Activated naive CD4-positive, alpha-beta T cell (primary cell): ENCODE measurements around the gene CACYBP.

ENCODE experiments used
- DNase-seq, 4 experiments: peaks; one replicate each; lab custom pipeline; 2025; lab: John Stamatoyannopoulos, UW

CACYBP gene, protein sequence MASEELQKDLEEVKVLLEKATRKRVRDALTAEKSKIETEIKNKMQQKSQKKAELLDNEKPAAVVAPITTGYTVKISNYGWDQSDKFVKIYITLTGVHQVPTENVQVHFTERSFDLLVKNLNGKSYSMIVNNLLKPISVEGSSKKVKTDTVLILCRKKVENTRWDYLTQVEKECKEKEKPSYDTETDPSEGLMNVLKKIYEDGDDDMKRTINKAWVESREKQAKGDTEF

DNA sequence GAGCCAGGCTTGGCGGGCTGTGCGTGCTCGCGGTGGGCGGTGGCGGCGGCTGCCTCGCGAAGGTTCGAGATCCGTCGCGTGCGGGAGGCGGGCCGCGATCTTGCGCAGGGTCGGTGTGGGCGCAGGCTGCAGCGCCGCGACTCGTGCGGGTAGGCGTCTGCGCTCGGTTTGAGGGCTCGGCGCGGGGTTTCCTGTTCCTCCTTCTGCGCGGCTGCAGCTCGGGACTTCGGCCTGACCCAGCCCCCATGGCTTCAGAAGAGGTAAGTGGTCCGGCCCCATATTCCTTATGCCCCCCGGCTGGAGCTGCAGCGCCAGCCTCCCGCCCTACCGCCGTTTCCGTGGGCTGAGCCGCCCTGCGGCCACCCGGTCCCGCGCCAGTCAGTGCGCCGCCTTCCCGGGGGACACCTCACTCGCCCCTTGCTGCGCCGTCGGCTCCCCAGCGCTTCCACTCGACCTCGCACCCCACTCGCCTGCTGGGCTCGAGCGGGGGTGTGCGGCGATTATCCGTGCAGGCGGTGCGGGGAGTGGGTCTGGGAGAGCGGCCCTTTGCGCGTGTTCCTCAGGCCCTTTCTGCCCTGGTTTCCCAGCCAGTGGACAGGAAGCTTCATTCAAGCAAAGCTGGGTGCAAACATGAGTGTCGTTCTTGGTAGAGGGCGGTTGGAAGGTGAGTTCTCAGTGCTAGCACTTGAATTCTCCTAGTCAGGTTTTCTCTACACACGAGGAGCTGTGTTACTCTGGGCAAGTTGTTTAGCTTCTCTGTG lies at the start of gene CACYBP:
TSS of gene CACYBP (plus strand) at position 12 of the 761 bp plus-strand sequence. CDS start at position 246, 234 bp downstream.
- DNase-seq, result peak in 2 of 4 experiments; percentile 33 to 42

DNA sequence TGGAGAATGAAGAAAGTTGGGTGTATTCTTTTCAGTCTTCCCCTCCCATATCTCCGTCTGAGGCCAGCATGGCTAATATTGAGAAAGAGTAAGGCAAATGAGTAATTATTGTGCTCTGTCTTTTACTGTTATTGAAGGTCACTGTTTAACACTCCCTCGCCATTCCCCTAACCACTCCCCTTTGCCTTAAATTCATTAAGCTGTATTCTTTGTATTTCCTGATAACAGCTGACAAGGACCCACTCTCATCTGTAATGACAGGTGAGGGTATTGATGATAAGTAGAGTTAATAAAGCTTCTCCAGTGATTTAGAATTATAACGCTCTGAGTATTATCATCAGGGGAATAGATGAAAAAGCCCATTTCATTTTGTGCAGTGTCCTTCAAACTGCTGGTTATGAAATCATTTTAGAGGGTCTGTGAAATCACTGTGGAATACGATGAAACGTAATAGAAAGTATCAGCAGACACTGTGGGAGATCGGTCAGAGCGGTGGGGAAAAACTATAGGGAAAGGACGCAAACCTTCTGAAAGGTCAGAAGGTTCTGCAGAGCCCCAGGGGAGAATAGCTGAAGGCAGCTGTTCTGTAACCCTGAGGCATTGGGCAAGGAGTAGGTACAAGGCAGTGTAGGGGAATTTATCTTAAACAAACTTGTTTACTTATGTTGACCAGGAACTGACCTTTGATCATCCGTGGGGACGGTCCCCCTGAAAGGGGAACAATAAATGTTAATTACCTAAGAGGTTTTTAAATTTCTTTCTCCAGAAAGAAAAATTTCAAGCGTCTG lies 46.3 kb upstream of the CACYBP start:
- DNase-seq, result no peak

DNA sequence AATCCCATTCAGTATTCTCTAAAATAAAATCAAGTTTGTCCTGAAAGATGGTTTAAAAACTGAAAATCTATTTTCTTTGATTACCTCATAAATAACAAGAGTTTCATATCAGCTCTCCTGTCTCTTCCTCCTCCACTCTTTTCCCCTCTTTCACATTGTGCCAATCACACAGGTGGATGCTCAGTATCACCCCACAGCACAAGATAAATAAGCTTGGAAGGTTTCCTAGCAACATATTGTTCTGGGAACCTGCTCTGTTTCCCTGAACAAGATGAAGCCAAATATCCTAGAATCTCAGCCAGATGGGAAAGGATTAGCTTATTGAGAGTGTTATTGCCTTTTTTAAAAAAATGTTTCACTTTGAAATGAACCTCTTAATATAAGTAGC lies 45.7 kb upstream of the CACYBP start:
- no peak for DNase-seq

DNA sequence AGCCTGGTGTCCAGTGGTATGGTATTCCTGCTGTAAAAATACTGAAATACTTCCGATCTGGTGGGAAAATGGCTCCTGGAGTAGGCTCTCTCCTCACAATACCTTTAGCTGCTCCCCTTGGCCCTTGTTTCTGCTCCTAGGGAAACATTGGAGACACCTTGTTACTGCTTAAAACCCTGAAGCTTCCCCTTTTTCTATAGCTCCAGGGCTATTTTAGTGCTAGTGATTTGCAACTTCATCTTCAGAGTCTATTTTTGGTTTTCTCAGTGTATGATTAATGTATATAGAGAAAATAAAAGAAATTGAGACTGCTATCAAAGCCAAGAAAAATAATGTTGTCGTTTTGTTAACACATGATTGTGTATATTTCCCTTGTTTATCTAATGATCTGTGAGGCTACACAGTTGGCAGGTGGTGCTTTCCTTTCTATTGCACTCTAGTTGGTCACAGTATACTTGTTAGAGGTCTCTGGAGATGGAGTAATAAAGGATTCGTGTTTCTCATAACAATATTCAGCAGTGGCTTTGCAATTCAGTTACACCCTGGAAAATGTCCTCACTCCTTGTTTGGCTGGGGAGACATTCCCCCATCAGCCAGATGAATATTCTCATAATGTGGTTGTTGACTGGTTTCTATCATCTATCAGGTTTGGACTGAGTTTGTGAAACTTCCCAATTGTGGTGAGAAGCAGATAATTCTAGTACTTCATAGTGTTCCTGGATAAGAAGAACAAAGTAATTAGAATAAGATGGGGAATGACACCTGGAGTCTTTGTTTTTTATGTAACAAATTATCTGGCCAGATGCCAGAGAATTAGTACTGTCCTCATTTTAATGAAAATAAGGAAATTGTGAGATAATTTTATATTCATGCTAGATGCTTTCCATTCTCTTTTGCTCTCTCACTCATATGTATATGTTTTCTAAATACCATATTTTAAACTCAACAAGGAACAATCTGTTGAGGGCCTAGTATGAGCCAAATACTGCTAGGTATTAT lies 44.8 kb upstream of the CACYBP start:
- DNase-seq, result no peak

DNA sequence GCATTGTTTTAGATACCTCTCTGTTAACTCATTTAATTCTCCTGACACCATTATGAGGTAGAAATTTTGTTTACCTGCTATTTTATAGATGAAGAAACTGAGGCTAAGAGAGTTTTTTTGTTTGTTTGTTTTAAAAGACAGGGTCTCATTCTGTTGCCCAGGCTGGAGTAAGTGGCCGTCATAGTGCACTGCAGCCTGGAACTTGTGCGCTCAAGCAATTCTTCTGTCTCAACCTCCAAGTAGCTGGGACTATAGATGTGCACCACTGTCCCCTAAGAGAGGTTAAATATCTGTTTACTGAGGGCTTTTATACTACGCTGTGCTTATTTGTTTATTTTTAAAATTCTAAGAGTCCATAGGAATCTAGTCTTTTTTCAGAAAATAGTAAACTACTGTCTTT lies 43.7 kb upstream of the CACYBP start:
- no peak for DNase-seq

DNA sequence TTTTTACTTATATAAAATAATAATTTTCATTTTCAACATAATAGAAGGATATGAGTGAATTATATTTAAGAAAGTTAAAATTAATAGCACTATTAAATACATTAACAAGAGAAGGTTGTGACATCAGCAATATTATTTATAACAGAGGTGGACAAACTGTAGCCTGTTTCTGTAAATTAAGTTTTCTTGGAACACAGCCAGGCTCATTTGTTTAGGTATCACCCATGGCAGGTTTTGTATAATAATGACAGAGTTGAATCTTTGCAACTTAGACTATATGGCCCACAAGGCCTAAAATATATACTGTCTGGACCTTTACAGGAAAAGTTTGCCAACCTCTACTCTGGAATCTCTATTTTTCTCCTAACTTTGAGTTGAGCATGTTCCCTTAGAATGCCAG lies 42.8 kb upstream of the CACYBP start:
- DNase-seq, result no peak

DNA sequence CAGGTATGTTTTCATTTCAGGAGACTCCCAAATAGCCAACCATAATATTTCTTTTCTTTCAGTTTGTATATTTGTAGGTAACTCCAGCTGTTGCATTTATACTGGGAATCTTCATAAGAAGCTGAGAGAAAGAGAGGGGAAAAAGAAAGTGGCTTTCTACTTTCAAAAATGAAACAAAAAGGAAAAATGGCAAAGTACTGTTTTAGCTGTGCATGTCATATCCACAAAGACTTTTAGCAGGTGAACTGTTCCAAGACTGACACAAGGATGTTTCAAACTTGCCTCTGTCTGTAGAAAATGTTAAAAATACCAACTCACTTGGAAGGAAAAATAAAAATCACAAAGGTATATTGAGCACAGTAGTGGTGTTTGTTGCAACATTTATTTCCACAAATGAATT lies 41.9 kb upstream of the CACYBP start:
- no peak for DNase-seq

DNA sequence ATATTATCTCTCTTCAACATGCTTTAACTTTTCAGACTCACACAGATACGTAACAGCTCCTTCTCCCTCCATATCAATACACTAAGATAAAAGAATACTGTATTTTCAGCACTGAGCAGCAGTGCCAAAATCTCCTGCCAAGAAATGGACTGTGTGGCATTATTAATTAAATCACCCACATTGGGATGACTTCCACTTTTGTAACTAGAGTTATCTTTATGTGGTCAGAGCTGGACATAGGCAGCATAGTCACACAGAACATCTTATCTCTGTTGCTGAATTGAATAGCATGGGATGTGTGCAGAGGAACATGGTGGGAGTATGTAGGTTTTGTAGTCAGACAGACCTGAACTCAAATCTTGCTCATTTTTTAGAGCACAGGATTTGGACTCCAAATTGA lies 41.4 kb upstream of the CACYBP start:
- DNase-seq, result no peak

DNA sequence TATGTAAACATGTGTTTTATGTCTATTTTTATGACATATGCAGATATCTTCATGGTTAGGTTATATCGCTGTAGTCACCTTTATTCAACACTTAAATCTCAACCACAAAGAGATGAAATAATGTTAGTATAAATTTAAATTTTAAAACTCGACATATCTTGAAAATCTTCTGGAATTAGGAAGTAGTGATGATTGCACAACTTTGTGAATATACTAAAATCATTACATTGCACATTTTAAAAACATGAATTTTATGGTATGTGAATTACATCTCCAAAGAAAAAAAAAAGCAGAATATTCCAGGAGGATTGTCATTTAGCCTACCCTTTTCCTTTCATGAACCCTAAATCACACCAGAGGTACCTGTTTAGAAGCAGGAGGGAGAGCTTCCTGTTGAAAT lies 39.4 kb upstream of the CACYBP start:
- no peak for DNase-seq

DNA sequence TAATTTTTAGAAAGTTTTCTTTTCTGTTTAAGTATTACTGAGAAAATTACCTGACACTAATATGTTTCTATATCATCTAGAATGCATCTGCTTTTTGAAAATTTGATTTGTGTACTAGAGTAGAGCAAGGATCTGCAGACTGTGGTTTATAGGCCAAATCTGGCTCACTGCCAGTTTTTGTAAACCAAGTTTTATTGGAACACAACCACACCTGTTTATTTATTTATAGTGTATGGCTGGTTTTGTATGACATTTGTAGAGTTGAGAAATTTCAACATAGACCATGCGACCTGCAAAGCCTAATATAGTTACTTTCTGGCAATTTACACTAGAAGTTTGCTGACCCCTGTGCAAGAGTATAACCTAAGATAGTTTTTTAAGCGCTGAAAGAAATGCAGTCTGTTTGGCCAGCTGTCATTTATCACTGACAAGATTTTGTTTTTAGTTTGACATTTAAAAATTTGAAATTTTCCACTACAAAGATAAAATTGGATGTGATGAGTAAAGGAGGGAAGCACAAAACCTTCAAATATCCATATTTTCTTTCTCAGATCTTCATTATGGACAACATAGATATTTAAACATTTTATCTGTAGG lies 36.1 kb upstream of the CACYBP start:
- no peak for DNase-seq

DNA sequence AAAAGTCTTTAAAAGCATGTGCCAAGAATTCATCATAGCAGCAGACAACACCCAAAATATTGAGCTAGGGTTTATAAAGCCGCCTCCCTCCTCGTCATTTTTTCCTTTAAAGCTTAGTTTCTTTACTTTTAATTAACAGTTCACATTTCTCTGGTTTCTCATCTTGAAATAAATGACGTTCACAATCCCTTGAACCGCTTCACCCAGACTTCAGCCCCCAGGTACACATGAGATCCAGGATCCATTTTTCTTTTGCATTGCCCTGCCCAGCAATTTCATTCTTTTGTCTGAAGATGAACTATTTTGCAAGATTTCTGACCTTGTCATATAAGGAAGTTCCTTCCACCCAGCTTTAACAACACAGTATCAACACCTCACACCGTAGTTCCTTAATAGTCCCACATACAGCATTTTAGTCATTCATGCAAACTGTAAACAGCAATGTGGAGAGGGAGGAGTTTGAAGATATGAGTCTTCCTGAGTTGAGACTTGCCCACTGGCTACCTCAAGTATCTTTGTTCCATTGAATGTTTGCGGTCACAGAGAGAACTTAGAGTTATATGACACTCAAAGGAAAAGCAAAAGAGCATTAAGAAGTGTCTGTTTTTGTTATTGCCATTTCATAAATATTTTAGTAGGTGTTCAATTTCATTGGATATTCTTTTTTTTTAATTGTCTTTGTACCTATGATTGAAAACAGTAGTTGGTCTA lies 35.3 kb upstream of the CACYBP start:
- DNase-seq, result no peak

DNA sequence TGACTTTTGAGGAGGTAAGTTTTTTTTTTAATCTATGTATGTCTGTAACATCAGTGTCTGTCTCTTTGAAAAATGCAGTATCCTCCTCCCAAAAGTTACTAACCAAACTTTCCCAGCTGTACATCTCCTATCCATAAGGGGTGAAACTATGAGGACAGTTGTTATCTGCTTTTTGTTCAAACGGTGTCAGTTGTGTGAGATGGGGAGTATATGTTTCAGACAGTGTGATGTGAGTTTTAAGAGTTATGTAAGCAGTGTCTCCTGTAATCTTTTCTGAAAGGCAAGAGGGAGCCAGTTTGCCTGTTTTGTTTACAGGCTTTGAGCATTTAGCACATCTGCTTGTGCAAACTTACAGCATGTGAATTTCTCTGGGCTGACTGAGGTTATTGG lies 34.8 kb upstream of the CACYBP start:
- DNase-seq, result no peak

DNA sequence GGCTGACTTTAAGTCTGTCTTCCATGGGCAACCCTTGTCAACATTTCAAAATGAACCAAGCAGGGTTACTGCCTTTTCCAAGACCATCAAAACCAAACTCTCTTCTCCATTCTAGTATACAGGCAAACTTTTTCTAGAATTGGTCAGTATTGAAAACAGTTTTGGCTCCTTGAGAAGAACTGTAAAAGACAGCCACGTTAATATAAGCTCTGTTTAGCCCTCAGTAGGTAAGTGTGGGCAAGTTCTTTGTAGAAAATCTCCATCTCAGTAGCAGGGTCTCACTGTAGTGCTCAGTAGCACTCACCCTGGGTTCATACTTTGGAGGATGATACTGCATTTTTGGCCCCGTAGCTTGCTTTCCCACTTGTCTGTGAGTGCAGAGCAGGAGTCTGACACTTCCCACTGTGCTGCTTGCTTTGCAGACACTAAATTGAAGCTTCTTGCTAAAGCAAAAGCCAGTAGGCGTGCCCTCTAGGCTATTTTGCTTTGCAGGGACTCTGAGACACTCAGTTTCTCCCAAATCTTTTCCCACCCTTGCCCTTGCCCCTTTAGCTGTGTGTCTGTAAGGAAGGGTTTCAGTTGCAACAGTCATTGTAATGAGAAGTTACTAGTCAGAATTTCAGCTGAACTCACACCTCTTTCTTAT lies 34.3 kb upstream of the CACYBP start:
- DNase-seq, result peak in 1 of 4 experiments; percentile 3

DNA sequence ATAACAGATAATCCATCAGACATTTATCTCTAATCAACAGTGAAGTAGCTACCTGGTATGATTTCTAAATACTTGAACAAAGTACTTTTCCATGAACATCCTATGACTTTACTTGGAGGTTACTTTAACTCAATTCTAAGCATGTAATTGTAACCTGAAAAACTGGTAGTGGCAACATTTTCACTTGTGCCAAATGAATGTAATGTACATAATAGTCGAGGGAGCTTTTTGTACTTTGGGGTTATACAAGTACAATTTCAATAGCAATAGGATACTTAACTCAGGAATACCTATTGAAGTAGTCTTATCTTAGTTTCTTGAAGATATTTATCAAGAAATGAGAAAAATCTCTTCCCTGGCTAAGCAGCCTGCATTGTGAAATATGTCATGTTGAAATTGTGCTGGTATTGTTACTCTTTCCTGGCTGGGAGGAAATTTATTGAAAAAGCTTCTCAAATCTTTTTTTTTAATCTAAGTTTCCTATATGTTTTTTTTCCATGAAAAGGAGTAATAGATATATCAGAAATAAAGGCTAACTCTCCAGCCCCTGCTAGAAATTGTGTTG lies 33.7 kb upstream of the CACYBP start:
- no peak for DNase-seq

DNA sequence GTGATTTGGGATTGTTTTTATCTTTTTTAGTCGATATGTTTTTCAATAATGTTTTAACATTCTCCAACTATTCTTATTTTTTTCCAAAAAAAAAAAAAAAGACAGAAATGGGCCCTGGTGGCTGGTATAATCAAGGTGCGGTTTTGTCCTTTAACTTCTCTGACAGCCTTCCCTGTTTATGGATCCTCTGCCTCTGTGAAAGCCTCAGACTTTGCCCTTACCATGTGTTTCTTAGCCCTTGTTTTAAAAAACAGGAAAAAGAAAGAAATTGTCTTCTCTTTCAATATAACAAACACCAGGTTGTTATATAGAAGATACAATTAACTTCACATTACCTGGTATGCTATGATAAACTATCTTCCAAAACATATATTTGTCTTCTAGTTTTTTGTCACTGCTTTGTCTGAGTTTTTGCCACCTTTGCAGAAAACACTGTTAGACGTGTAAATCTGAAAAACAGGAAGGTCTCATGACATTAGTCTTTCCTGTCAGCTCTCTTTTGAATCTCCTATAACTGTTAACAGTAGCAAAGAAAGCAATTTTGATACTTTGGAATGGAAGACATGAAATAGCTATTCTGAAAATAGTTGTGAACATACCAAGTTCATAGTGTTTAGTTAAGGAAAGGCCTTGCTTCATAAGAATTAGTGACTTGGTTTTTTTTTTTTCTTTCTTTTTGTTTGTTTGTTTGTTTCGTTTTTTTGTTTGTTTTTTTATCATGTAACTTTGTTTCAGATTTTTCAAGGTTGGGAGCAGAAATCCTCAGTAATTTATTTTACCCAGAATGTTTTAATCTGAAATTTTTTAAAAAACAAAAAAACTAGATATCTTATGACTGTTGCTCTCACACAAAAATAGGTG lies 31.7 kb upstream of the CACYBP start:
- DNase-seq, result no peak

DNA sequence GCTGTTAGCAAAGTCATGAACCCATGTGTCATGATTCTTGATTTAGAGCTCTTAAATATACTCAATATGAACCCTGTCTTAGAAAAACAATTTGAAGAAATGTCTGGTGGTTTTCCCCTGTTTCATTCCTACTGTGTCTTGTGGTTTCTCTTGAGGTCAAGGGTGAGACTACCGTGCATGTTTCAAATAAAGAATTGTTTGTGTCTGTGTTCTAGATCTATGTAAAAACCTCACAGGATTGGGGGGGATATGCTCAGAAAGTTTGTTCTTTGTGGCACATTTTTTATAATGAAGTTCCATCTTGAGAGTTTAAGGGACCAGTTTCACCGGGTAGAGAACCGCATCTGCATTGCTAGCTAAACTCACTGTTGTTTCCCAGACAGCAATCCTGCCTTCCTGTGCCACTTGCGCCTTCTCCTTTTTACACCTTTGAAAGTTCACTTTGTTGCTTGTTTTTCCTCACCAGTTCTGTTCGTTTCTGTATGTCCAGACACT lies 30.9 kb upstream of the CACYBP start:
- DNase-seq, result no peak

DNA sequence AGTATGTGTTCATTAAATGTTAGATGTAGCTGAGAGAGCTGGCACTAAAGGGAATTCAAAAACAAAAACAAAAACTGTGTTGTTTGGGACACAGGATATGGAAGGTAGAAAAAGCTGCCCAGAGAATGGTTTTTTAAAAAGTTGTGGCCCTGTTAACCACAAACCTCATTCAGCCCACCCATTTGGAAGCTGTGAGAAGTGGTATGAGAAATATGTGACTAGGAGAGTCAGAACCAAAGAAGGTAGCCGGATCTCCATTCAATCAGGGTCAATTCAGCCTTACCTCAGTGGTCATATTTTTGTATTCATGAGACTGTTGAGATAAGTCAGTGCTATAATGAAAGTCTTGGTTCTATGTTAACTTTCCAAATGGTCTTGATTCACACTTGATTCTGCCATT lies 29.8 kb upstream of the CACYBP start:
- DNase-seq, result no peak

DNA sequence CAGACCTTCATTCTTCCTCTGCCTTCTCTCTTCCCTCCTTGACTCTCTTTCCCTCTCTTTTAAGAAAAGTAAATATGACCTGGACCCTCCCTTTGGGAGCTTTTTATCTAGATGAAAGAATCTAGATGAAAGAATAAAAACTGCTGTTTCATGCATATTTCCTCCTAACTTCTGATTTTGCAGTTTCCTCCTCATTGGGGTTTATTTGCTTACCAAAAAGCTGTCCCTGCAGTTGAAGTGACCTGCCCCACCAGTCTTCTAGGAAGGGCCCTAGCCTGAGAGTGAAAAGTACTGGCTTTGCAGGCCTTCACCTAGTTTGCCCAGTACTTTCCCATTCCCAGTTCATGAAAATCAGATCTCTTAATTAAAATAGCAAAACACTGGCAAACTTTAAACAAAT lies 28.3 kb upstream of the CACYBP start:
- no peak for DNase-seq

DNA sequence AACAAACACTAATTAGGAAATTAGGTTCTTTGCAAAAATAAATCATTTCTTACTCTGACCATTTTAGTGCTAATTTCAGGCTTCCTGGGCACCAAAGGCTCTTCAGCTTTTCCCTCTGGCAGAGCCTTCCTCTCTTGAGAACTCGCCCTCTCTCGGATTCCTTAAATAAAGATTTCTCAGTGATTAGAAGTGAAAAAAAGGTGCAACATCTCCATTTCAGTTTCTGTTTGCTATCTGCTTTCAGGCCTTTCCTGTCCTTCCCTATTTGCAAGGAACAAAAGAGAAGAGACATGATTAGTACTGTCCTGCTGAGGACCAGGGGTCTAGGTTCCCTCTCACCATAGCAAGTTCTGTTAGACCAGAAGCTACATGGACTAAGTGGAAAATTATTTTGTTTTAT lies 27.8 kb upstream of the CACYBP start:
- DNase-seq, result no peak
